HUDEP-2 (cell line): ENCODE measurements around the gene RGL3.
"Not testable (repeated sequence)": the region's sequence is repeated elsewhere in the genome, so short reads cannot be mapped to it uniquely, and the experiment has no call there.

Experiments
- DNase-seq, 76 experiments: peaks; one replicate each; lab custom pipeline; 2025; ENCODE audit not compliant: unreplicated experiment in 76 of 76; lab: John Stamatoyannopoulos, UW

RGL3 gene

GRCh38 chr19:11421371-11422098, 2.4 kb upstream of the RGL3 start:
- peak in 32 of 76 experiments; percentile 12 to 74 (median 26) for DNase-seq

DNA sequence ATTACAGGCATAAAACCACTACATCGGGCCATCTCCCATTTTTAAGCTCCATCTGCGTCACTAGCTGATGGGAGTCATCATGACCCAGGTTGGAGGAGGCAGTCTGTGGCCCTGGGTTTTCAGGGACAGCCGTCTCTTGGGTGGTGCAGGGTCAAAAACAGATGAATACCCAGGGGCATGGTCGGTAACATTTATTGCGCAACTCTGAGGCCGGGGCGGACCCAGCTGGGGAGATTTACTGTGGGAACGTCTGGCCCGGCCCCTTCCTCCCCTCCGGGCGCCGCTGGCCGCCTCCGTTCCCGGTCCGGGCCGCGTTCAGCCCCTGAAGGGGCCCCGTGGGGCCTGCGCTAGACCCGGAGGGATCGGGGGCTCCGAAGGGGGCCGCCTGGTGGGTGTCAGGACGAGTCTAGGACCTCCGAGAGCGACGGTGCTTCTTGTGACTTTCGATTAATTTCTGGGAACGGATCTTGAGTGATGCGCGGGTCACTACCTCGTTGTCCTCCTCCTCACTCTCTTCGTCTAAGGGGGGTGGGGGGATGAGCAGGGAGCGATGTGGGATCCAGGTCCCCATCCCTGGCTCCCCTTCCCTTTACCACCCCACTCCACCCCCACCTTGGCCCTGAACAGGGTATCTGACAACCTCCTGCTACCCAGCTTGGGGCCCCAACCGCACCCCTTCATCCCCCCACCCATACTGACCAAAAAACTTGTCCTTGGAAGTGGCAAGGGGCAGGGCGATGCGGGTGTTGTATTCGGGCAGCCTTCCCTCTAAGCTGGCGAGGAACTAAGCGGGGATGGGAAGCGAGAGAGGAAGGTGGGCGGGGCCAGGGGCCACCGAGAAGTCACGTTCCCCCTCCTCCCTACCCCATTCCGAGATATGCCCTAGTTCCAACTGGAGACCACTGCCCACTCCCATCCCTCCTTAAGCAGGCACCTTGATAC, 1.6 kb upstream of the RGL3 start:
- DNase-seq = no peak

- DNase-seq = no peak
Observed at GRCh38 chr19:11418094-11418548, 993 bp downstream of the RGL3 start.

DNA sequence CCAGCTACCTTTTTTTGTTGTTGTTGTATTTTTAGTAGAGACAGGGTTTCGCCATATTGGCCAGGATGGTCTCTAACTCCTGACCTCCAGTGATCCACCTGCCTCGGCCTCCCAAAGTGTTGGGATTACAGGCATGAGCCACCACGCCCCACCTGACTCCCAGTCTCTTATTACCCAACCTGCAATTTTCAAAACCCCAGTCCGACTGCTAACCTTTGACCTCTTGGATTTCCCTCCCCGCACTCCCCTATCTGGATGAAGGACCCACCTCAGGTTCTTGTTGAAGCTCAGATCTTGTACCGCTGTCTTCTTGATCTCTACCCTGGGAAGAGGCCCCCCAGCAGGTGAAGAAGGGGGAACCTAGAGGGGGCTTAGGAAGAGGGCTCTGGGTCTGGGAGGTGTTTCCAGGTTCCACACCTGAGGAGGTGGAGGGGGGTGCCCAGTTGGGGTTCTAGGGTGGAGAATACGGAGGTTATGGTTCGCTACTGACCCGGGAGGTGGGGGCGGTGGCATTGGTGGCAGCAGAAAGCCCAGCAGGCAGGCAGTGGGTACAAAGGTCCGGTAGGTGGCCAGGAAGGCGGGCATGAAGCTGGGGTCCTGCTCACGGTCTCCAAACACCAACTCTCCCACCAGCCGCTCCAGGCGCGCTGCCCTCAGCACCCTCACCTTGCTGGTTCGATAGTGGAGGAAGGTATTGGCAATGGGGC, 2.6 kb downstream of the RGL3 start:
- DNase-seq = no peak

GRCh38 chr19:11414544-11414943, 4.6 kb downstream of the RGL3 start:
- no peak for DNase-seq

DNA sequence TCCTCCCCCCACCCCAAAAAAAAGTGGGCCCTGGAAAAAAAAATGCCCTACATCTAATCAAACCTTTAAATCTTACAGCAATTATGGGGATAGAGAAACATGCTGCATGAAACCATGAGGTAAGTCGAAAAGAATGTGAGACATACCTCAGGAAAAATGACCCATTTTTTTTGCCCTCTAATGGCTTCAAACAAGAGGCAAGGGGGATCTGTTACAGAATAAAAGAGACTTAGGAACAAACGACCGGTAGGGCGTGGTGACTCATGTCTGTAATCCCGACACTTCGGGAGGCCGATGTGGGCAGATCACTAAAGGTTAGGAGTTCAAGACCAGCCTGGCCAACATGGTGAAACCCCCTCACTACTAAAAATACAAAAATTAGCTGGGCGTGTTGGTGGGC, 8.4 kb downstream of the RGL3 start:
- no peak for DNase-seq

- no peak for DNase-seq
Observed at GRCh38 chr19:11408591-11408990, 10.5 kb downstream of the RGL3 start.

- not testable (repeated sequence) for DNase-seq
Observed at GRCh38 chr19:11406703-11407236, 12.3 kb downstream of the RGL3 start.

DNA sequence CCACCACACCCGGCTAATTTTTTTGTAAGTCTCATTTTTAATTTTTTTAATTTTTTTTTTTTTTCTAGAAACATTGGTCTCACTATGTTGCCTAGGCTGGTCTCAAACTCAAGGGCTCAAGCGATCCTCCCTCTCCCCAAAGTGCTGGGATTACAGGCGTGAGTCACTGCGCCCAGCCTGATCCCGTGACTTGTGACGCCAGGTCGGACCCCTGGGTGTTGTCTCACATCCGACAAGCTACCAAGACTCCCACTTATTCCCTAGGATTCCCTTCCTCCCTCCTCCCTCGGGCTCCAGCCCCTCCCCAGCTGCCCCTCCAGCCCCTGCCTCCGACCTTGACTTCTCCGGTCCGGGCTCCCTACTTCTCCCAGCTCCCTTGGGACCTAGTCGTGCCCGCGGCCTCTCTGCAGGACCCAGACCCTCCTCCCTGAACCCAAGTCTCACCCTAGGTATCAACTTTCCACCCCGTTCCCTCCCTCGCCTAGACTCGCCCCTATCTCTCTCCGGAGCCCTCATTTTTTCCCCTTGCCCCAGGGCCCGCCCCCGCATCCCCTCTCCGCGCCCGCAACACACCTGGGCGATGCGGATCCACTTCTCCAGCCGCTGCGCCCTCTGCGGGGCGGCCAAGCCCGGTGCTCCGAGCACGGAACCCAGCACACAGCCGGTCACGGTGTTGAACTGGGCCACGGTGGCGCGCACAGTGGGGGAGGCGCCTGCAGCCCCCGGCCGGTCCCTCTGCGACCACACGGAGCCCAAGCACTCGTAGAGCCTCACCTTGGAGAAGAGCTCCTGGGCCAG, 13.1 kb downstream of the RGL3 start:
- peak in 28 of 76 experiments; percentile 8 to 54 (median 25) for DNase-seq

DNA sequence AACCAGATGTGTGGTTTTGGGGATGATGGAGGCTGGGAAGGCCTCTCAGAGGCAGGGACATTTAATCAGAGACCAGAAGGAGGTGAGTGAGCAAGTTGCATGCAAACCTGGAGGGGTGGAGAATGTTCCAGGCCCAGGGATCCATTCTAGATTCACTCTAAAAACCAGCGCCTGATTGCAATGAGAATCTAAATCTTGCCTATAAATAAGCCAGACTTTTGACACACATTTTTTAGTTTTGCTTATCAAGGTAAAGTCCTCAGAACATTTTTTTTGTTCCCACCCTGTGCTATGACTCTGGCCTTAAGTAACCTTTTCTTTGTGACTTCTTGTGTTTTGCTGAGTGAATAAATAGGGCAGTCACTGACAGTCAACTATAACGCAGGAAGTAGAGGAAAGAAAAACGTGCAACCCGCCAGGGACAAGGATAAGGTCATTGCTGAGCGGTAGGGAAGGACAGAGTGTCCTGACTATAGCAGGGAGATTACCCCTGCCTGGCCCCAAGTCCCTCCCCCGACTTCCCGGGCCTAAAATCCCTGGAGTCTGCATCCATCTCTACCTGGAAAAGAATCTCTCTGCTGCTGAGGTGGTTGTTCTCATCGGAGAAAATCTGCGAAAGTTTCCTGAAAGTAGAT, 14.4 kb downstream of the RGL3 start:
- no peak for DNase-seq

DNA sequence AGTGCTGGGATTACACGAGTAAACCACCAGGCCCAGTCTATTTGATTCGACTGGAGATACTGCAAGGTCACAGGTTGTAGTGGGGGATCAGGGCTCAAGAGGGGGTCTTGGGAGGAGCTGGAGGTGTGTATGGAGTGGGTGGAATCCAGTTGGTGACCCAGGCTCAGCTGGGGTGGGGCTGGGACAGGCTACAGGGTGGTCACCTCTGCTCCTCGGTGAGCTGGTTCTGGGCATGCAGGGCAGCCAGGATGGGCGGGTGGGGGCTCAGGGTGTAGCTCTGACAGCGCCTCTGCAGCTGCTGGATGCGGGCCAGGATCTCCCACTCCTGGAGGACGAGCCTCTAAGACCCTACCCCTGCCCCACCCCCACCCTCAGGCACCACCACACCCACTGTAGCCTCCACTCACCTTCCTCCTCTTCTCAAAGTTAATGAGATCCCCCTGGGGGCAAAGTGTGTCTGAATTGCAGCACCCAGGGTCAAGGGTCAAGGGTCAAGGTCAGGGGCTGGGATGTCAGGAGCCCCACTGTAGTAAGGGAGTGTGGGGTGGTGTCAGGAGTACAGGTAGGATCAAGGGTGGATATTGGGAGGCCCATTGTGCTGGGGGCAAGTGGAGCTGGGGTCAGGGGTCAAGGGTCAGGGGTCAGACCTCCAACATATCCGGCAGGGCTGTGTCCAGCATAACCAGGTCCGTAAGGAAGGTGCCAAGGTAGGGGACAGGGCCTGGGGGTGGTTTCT, 17.1 kb downstream of the RGL3 start:
- no peak for DNase-seq

DNA sequence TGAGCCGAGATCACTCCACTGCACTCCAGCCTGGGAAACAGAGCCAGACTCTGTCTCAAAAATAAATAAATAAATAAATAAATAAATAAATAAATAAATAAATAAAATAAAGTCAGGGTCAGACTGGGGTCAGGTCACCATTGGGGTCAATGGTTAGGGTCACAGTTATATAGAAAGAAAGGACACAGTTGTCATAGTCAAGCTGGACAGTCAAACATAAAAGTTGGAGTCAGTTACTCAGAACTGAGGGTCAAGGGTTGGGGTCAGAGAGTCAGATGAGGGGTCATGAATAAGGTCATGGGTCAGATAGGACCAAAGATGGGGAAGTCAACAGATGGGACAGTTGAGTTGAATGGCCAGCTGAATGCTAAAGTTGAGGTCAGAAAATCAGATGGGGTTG, 18.3 kb downstream of the RGL3 start:
- DNase-seq = no peak

- DNase-seq = no peak
Observed at GRCh38 chr19:11399667-11400066, 19.4 kb downstream of the RGL3 start.

DNA sequence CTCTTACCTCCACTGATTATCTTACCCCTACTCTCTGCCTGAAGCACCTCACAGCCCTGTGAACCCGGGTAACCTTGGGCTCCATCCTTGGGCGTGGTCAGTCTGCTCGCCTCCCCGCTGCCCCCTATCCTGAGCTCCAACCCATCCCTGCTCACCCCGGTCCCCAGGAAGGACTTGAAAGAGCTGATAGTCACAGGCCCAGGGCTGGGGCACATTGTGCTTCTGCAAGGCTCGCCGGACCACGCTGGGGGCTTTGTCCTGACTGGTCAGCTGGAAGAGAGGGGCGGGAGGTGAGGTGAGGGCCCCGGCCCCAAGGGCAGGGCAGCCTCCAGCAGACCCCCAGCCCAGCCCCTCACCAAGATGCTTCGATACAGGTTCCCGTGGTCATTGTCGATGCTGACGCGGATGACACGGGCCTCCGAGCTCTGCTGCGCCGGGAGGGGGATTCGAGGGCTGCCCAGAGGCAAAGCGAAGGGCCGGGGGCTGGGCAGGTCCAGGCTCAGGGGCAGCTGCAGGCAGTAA, 22.0 kb downstream of the RGL3 start:
- no peak for DNase-seq

DNA sequence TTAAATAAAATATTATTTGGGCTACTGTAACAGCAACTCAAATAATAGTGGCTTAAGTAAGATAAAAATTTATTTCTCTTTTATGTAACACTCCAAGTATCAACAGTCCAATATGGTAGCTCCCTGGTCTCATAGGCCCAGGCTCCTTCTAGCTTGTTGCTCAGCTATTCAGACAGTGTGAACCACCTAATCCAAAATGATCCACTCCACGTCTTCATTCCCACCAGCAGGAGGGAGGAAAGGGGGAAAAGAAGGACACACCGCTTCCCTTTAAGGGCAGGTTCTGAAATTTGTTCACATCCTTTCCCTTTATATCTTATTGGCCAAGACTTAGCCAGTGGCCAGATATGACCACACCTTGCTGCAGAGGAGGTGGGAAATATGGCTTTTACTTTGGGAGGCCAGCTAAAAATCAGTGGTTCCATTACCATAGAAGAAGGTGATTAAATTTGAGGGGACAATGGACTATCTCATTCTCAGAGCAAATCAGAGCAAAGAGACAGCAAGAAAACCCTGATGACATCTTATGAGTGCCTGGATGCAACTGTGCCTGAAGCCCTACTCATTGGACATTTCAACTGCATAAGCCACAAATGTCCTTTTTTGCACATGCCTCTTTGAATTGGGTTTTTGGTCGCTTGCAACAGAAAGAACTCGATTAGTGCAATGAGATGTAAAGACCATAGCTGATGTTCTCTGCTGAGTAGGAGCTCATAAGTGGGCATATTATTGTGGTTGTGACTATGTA, 28.0 kb downstream of the RGL3 start:
- no peak for DNase-seq

DNA sequence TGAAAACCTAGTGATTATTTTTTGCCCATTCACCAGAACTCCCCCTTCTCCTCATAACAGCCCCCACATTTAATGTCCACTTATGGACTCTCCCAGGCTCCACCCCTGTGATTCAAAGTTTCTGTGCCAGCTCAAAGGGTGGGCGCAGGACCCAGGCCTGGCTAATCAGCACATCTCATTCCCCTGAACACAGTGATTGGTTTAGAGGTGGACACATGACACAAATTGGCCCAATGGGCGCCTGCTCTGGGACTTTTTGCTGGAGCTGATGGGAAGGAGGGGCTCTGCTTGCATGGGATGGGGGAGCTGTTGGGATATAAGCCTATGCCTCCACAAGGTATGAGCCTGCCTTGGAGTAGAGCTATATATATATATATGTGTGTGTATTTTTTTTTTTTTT, 28.8 kb downstream of the RGL3 start:
- no peak for DNase-seq

GRCh38 chr19:11387162-11388034, 31.7 kb downstream of the RGL3 start:
- DNase-seq = no peak
